HG02943 (cell line): ENCODE data around the gene SRXN1.
"Not testable (repeated sequence)": the region's sequence is repeated elsewhere in the genome, so short reads cannot be mapped to it uniquely, and the experiment has no call there.

Experiments
- ATAC-seq: cut with Tn5 transposase; IDR thresholded peaks from one replicate; pipeline ENCODE4 v1.9.1; 2021; ENCODE audit warnings: mild to moderate bottlenecking, low read depth, moderate library complexity; ENCODE audit not compliant: unreplicated experiment

SRXN1 gene

GRCh38 chr20:653110-653589 is at the start of gene SRXN1:
Gene SRXN1, minus strand, starts transcription at chr20:653200. Its CDS starts 15 bp downstream, at chr20:653185.
- ATAC-seq = peak; percentile 77

GRCh38 chr20:701401-702129 is 48.6 kb upstream of the SRXN1 start:
- ATAC-seq = no peak

- no peak for ATAC-seq
Measured at GRCh38 chr20:699811-700338, 46.9 kb upstream of the SRXN1 start.

- ATAC-seq = no peak
Measured at GRCh38 chr20:699342-699741, 46.3 kb upstream of the SRXN1 start.

GRCh38 chr20:698276-698675 is 45.3 kb upstream of the SRXN1 start:
- no peak for ATAC-seq

GRCh38 chr20:697826-698225 is 44.8 kb upstream of the SRXN1 start:
- ATAC-seq = no peak

GRCh38 chr20:695165-695866 is 42.3 kb upstream of the SRXN1 start:
- ATAC-seq = no peak

- ATAC-seq = no peak
Measured at GRCh38 chr20:694496-694895, 41.5 kb upstream of the SRXN1 start.

- not testable (repeated sequence) for ATAC-seq
Measured at GRCh38 chr20:693786-694185, 40.8 kb upstream of the SRXN1 start.

GRCh38 chr20:692044-692443 is 39.0 kb upstream of the SRXN1 start:
- ATAC-seq = no peak

GRCh38 chr20:689947-690346 is 36.9 kb upstream of the SRXN1 start:
- no peak for ATAC-seq

- no peak for ATAC-seq
Measured at GRCh38 chr20:689348-689747, 36.3 kb upstream of the SRXN1 start.

- ATAC-seq = no peak
Measured at GRCh38 chr20:688809-689212, 35.8 kb upstream of the SRXN1 start.

- ATAC-seq = no peak
Measured at GRCh38 chr20:687468-688203, 34.6 kb upstream of the SRXN1 start.

- no peak for ATAC-seq
Measured at GRCh38 chr20:684676-685319, 31.8 kb upstream of the SRXN1 start.

- no peak for ATAC-seq
Measured at GRCh38 chr20:682123-682522, 29.1 kb upstream of the SRXN1 start.

GRCh38 chr20:680638-681187 is 27.7 kb upstream of the SRXN1 start:
- no peak for ATAC-seq

- no peak for ATAC-seq
Measured at GRCh38 chr20:677957-678356, 25.0 kb upstream of the SRXN1 start.

GRCh38 chr20:676967-677366 is 24.0 kb upstream of the SRXN1 start:
- ATAC-seq = no peak

GRCh38 chr20:676315-676937 is 23.4 kb upstream of the SRXN1 start:
- no peak for ATAC-seq
